ENCODE results near the gene BCAS3. TPM values are rescaled to one million over a fixed set of nuclear protein-coding genes. Genes with fewer than 3 reads are reported as not detected.

The BCAS3 gene
- total RNA-seq, result 10 to 100 TPM; 21.6 to 33.4 (median 32.1) TPM
- long read RNA-seq, donor 1, full-length matches to known transcripts, result 4 of 6 reads
- long read RNA-seq, donor 1, partial matches to known transcripts, result 1 of 6 reads
- long read RNA-seq, donor 1, other reads (novel, unspliced or antisense), result 1 of 6 reads
- long read RNA-seq, donor 2, partial matches to known transcripts, result 2 of 2 reads
- long read RNA-seq, donor 2, other reads (novel, unspliced or antisense), result 0 of 2 reads

GRCh38 chr17:60677308-60678117, at the start of gene BCAS3:
Gene BCAS3, plus strand, starts transcription at chr17:60677851.
- Histone ChIP-seq H3K9me3 (no peaks in the 10 kb centered on the region), H3K36me3 (ENCODE audit: low read depth) (no peaks in the 10 kb centered on the region), H3K4me3 (peak within 1 kb of the TSS; percentile 46), H3K4me1 (ENCODE audit: low read depth) (peaks cover 9% of the 10 kb centered on the region)
- TF ChIP-seq CTCF (IDR thresholded peaks at IDR 0.05), result no peak
- ATAC-seq (peak; percentile 98), DNase-seq (peak; percentile 97 to 98 (median 98))
- intact Hi-C loops (cut with DNase I, micrococcal nuclease), result no loop called here

- Histone ChIP-seq H3K4me1 (ENCODE audit: low read depth) (no peaks in the 10 kb centered on the region), H3K4me3 (no peak overlapping the region), H3K36me3 (ENCODE audit: low read depth) (no peaks in the 10 kb centered on the region), H3K9me3 (no peaks in the 10 kb centered on the region)
- no peak for TF ChIP-seq CTCF (IDR thresholded peaks at IDR 0.05)
- intact Hi-C loops (cut with DNase I, micrococcal nuclease), result no loop called here
- ATAC-seq, result peak; percentile 56
- DNase-seq, result no peak
These were observed 49.3 kb upstream of the BCAS3 start for GRCh38 chr17:60628252-60628889.

- Histone ChIP-seq H3K4me1 (ENCODE audit: low read depth) (no peaks in the 10 kb centered on the region), H3K9me3 (no peaks in the 10 kb centered on the region), H3K4me3 (no peak overlapping the region), H3K36me3 (ENCODE audit: low read depth) (no peaks in the 10 kb centered on the region)
- no peak for TF ChIP-seq CTCF (IDR thresholded peaks at IDR 0.05)
- DNase-seq, result no peak
- intact Hi-C loops (cut with DNase I, micrococcal nuclease), result no loop called here
- no peak for ATAC-seq
These were observed 48.5 kb upstream of the BCAS3 start for GRCh38 chr17:60629120-60629519.

GRCh38 chr17:60630352-60630751, 47.3 kb upstream of the BCAS3 start:
- DNase-seq, result no peak

GRCh38 chr17:60631119-60631518, 46.5 kb upstream of the BCAS3 start:
- H3K9me3 ChIP-seq, result no peaks in the 10 kb centered on the region
- H3K36me3 ChIP-seq (ENCODE audit: low read depth), result no peaks in the 10 kb centered on the region
- TF ChIP-seq CTCF (IDR thresholded peaks at IDR 0.05), result no peak
- no peak overlapping the region for H3K4me3 ChIP-seq
- no peaks in the 10 kb centered on the region for H3K4me1 ChIP-seq (ENCODE audit: low read depth)
- no peak for ATAC-seq
- intact Hi-C loops (cut with DNase I, micrococcal nuclease), result no loop called here
- no peak for DNase-seq

More at GRCh38 chr17:60630352-60630751, 47.3 kb upstream of the BCAS3 start:
- ATAC-seq, result no peak
- Histone ChIP-seq H3K9me3 (no peaks in the 10 kb centered on the region), H3K4me1 (ENCODE audit: low read depth) (no peaks in the 10 kb centered on the region), H3K36me3 (ENCODE audit: low read depth) (no peaks in the 10 kb centered on the region), H3K4me3 (no peak overlapping the region)
- TF ChIP-seq CTCF (IDR thresholded peaks at IDR 0.05), result no peak
- intact Hi-C loops (cut with DNase I, micrococcal nuclease), result no loop called here

All from mucosa of descending colon (tissue), 3 donors.